Transverse colon (tissue), 4 donors: Measurements from ENCODE around the gene SCTR.

Source experiments
- CTCF ChIP-seq, 5 experiments: fragments of 200-600 bp in 3 of 5; fragments of 450-650 bp in 2 of 5; sonication (generic) in 3 of 5; IDR thresholded peaks; 1 replicate in 2 of 5; 2 replicates in 3 of 5; pipeline ENCODE4 v1.5.1; 2016 to 2017; ENCODE audit warnings: antibody characterized with exemption in 5 of 5, inconsistent platforms in 3 of 5, mild to moderate bottlenecking in 2 of 5, moderate library complexity in 1 of 5
- POLR2A ChIP-seq: fragments of 450-650 bp; IDR thresholded peaks from one replicate; pipeline ENCODE4 v1.6.1; 2016; ENCODE audit warnings: antibody characterized with exemption, mild to moderate bottlenecking, moderate library complexity
- POLR2AphosphoS5 ChIP-seq, 3 donors: sonication (generic); formaldehyde crosslinking; IDR thresholded peaks; one replicate each; pipeline ENCODE4 v1.6.1; 2016; ENCODE audit warnings: antibody characterized with exemption in 3 of 3

GRCh38 chr2:119485336-119486110 is 38.8 kb downstream of the SCTR start:
- TF ChIP-seq CTCF (IDR thresholded peaks at IDR 0.05) (no peak), POLR2AphosphoS5 (IDR thresholded peaks at IDR 0.05) (no peak), POLR2A (no peak)
